ENCODE measurements around the gene GFRA1.

DNA sequence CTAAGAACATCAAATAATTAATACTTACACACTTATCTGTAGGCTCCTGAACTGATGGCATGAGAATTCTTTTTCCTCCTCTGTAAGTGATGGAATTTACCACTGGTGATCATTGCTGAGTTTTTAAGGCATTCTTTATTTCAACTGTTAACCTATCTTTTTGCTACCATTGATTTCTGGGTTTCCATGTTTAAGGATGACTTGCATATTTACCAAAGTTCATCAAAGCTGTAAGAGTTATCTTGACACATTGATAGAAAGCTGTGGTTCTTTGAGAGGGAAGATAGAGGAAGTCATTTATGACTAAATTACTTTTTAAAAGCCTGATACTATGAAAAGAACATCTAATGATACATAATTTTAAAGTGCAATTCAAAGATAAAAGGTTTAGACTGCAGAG, 19.5 kb upstream of the GFRA1 start:
- TF ChIP-seq, protein P1, sequence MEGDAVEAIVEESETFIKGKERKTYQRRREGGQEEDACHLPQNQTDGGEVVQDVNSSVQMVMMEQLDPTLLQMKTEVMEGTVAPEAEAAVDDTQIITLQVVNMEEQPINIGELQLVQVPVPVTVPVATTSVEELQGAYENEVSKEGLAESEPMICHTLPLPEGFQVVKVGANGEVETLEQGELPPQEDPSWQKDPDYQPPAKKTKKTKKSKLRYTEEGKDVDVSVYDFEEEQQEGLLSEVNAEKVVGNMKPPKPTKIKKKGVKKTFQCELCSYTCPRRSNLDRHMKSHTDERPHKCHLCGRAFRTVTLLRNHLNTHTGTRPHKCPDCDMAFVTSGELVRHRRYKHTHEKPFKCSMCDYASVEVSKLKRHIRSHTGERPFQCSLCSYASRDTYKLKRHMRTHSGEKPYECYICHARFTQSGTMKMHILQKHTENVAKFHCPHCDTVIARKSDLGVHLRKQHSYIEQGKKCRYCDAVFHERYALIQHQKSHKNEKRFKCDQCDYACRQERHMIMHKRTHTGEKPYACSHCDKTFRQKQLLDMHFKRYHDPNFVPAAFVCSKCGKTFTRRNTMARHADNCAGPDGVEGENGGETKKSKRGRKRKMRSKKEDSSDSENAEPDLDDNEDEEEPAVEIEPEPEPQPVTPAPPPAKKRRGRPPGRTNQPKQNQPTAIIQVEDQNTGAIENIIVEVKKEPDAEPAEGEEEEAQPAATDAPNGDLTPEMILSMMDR (IDR thresholded peaks at IDR 0.05 in 8 of 11, conservative IDR thresholded peaks at IDR 0.05 in 3 of 11): no peak
- TF ChIP-seq POLR2A (IDR thresholded peaks at IDR 0.05) (no peak), POLR2AphosphoS5 (IDR thresholded peaks at IDR 0.05) (no peak)

Measured in spleen (tissue), 7 donors.